Kidney epithelial cell (primary cell): ENCODE data around the gene DLG3. TPM values are rescaled to one million over a fixed set of nuclear protein-coding genes. Genes with fewer than 3 reads are reported as not detected.

Source experiments
- DNase-seq: peaks from one replicate; pipeline ENCODE4 v3.0.0-alpha.2; 2010; ENCODE audit warnings: low read depth
- H3K27me3 ChIP-seq: 2 replicates; pipeline ENCODE4 v1.6.0; 2011; ENCODE audit warnings: low read length; ENCODE audit not compliant: control insufficient read depth, insufficient read depth
- H3K36me3 ChIP-seq: 2 replicates; pipeline ENCODE4 v1.5.1; 2011; ENCODE audit warnings: low read length; ENCODE audit not compliant: control insufficient read depth, insufficient read depth
- H3K4me3 ChIP-seq: 2 replicates; pipeline ENCODE4 v1.5.1; 2011; ENCODE audit warnings: low read depth, mild to moderate bottlenecking, control low read depth, low read length
- CTCF ChIP-seq: IDR thresholded peaks from 2 replicates; pipeline ENCODE4 v1.5.1; 2011; ENCODE audit warnings: mild to moderate bottlenecking, moderate library complexity, low read length, control low read depth, inconsistent platforms; ENCODE audit not compliant: insufficient read depth, poor library complexity, severe bottlenecking
- total RNA-seq: library from RNA; depleted of rRNA; stranded (reverse); fragments of >200 nt; gene quantifications from 2 replicates; pipeline ENCODE4 v1.2.3, GENCODE V29; 2015

The DLG3 gene
- total RNA-seq, 1 donor from 2014 or later, result 37.6 TPM

- no peak overlapping the region for H3K4me3 ChIP-seq
- H3K27me3 ChIP-seq, result no peaks in the 10 kb centered on the region
- TF ChIP-seq CTCF, result no peak
- H3K36me3 ChIP-seq, result no peaks in the 10 kb centered on the region
- no peak for DNase-seq
These were observed 33.2 kb upstream of the DLG3 start for GRCh38 chrX:70411475-70411874.

GRCh38 chrX:70421618-70422017 is 23.0 kb upstream of the DLG3 start:
- no peak for TF ChIP-seq CTCF
- no peak overlapping the region for H3K4me3 ChIP-seq
- no peak for DNase-seq
- H3K27me3 ChIP-seq, result no peaks in the 10 kb centered on the region
- no peaks in the 10 kb centered on the region for H3K36me3 ChIP-seq

GRCh38 chrX:70422851-70423341 is 21.7 kb upstream of the DLG3 start, which contains the start of gene GDPD2:
TSS of gene GDPD2 (plus strand) at chrX:70423314. CDS start at chrX:70424985, 1,671 bp downstream.
- peak; percentile 52 for TF ChIP-seq CTCF
- Histone ChIP-seq H3K4me3 (no peak within 1 kb of the TSS), H3K27me3 (no peaks in the 10 kb centered on the region), H3K36me3 (no peaks in the 10 kb centered on the region)
- no peak for DNase-seq

- Histone ChIP-seq H3K27me3 (no peaks in the 10 kb centered on the region), H3K36me3 (no peaks in the 10 kb centered on the region), H3K4me3 (no peak overlapping the region)
- TF ChIP-seq CTCF, result no peak
- no peak for DNase-seq
These were observed 20.5 kb upstream of the DLG3 start for GRCh38 chrX:70423936-70424675.

- TF ChIP-seq CTCF, result no peak
- Histone ChIP-seq H3K36me3 (no peaks in the 10 kb centered on the region), H3K4me3 (no peak overlapping the region), H3K27me3 (no peaks in the 10 kb centered on the region)
- DNase-seq, result no peak
These were observed 19.8 kb upstream of the DLG3 start for GRCh38 chrX:70424801-70425200.
